ENCODE results near the gene KY. TPM values are rescaled to one million over a fixed set of nuclear protein-coding genes. Genes with fewer than 3 reads are reported as not detected.

The KY gene
- total and polyA plus RNA-seq, 2 of the 13 experiments (the other 11 are each of a cell fraction or from before 2014, with no cell fraction given) = not detected

GRCh38 chr3:134693226-134693625, 42.4 kb upstream of the KY start:
- Histone ChIP-seq H3K4me3 (replicated peaks in 1 of 3; ENCODE audit: insufficient read depth in 1 of 3, low read depth in 2 of 3, low read length in 3 of 3) (no peak overlapping the region), H3K4me1 (ENCODE audit: insufficient read depth, low read length) (no peaks in the 10 kb centered on the region), H3K4me2 (ENCODE audit: low read depth, low read length) (no peak overlapping the region), H3K9ac (ENCODE audit: insufficient read depth, low read depth, low read length) (no peak overlapping the region), H3K27ac (ENCODE audit: extremely low read length, insufficient read depth, low read length) (no peak overlapping the region), H3K9me3 (ENCODE audit: low read length) (no peaks in the 10 kb centered on the region), H3K79me2 (ENCODE audit: insufficient read depth, low read length) (no peaks in the 10 kb centered on the region), H3K36me3 (replicated peaks in 1 of 2; ENCODE audit: control insufficient read depth in 1 of 2, insufficient read depth in 2 of 2, low read length in 2 of 2) (no peaks in the 10 kb centered on the region), H3K27me3 (ENCODE audit: control insufficient read depth in 1 of 2, insufficient read depth in 2 of 2, low read length in 2 of 2) (peaks cover 2 to 5% of the 10 kb centered on the region in 2 experiments; a peak in 2 of 5 replicates), H2AFZ (ENCODE audit: low read length) (no peak overlapping the region), H4K20me1 (ENCODE audit: insufficient read depth, low read length) (no peaks in the 10 kb centered on the region)
- FAIRE-seq (no peak), ATAC-seq (no peak), DNase-seq (ENCODE audit: low spot score) (no peak)
- TF ChIP-seq, protein P1, sequence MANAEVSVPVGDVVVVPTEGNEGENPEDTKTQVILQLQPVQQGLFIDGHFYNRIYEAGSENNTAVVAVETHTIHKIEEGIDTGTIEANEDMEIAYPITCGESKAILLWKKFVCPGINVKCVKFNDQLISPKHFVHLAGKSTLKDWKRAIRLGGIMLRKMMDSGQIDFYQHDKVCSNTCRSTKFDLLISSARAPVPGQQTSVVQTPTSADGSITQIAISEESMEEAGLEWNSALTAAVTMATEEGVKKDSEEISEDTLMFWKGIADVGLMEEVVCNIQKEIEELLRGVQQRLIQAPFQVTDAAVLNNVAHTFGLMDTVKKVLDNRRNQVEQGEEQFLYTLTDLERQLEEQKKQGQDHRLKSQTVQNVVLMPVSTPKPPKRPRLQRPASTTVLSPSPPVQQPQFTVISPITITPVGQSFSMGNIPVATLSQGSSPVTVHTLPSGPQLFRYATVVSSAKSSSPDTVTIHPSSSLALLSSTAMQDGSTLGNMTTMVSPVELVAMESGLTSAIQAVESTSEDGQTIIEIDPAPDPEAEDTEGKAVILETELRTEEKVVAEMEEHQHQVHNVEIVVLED (CRISPR knock-in tag; IDR thresholded peaks at IDR 0.05; ENCODE audit: borderline replicate concordance) = no peak
- TF ChIP-seq ZNF775 (CRISPR knock-in tag; IDR thresholded peaks at IDR 0.05; ENCODE audit: borderline replicate concordance) (no peak), FOXP1 (IDR thresholded peaks at IDR 0.05) (no peak), FOXP1 (CRISPR knock-in tag; IDR thresholded peaks at IDR 0.05) (no peak), ZNF883 (CRISPR knock-in tag; IDR thresholded peaks at IDR 0.05; ENCODE audit: not compliant biosample characterization) (no peak), ZNF777 (CRISPR knock-in tag; IDR thresholded peaks at IDR 0.05) (no peak), ZNF280B (CRISPR knock-in tag; IDR thresholded peaks at IDR 0.05; ENCODE audit: borderline replicate concordance) (no peak), ZNF543 (CRISPR knock-in tag; IDR thresholded peaks at IDR 0.05) (no peak), ZNF83 (CRISPR knock-in tag; IDR thresholded peaks at IDR 0.05; ENCODE audit: borderline replicate concordance) (no peak), FOXA3 (CRISPR knock-in tag; IDR thresholded peaks at IDR 0.05) (no peak), ZNF124 (CRISPR knock-in tag; IDR thresholded peaks at IDR 0.05) (no peak), SP1 (IDR thresholded peaks at IDR 0.05) (no peak), SP1 (CRISPR knock-in tag; IDR thresholded peaks at IDR 0.05) (no peak), HIC2 (CRISPR knock-in tag; IDR thresholded peaks at IDR 0.05; ENCODE audit: low read depth) (no peak), MEIS2 (CRISPR knock-in tag; IDR thresholded peaks at IDR 0.05) (no peak), ZSCAN29 (CRISPR knock-in tag; conservative IDR thresholded peaks at IDR 0.05) (no peak), PRPF4 (IDR thresholded peaks at IDR 0.05; ENCODE audit: low read depth, low read length, poor library complexity, severe bottlenecking) (no peak), RAD21 (CRISPR knock-in tag; IDR thresholded peaks at IDR 0.05) (no peak)
- TF ChIP-seq, protein P2, sequence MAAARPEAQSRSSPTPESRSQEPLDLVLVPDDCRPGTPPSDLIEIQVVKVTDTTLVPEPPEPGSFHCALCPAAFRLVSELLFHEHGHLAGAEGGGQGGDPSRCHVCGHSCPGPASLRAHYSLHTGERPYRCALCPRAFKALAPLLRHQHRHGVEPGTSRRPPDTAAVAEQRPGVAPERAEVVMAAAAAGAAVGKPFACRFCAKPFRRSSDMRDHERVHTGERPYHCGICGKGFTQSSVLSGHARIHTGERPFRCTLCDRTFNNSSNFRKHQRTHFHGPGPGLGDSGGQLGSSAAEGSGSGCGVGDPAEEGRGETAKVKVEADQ (CRISPR knock-in tag; IDR thresholded peaks at IDR 0.05; ENCODE audit: borderline replicate concordance) = no peak
- TF ChIP-seq, protein P3, sequence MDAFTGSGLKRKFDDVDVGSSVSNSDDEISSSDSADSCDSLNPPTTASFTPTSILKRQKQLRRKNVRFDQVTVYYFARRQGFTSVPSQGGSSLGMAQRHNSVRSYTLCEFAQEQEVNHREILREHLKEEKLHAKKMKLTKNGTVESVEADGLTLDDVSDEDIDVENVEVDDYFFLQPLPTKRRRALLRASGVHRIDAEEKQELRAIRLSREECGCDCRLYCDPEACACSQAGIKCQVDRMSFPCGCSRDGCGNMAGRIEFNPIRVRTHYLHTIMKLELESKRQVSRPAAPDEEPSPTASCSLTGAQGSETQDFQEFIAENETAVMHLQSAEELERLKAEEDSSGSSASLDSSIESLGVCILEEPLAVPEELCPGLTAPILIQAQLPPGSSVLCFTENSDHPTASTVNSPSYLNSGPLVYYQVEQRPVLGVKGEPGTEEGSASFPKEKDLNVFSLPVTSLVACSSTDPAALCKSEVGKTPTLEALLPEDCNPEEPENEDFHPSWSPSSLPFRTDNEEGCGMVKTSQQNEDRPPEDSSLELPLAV (CRISPR knock-in tag; conservative IDR thresholded peaks at IDR 0.05; ENCODE audit: low read depth) = no peak
- ChIA-PET CTCF (ENCODE audit: low intra/inter-chr PET ratio, low total read pairs) (no interaction called here), POLR2A (no interaction called here)
- no TSS peak for BruUV-seq (replicated peaks)
- WGBS (ENCODE audit: low lambda C conversion rate) = 10% methylated on average over 4 of the region's 4 CpGs
- intact Hi-C loops (cut with micrococcal nuclease; ENCODE audit: unreplicated experiment) (no loop called here), in situ Hi-C loops (cut with HindIII; ENCODE audit: extremely low pct_ligation_motif_present, low pct_unique_long_range_greater_than_20kb) (no loop called here)
